Hematopoietic multipotent progenitor cell treated with erythropoietin and hydrocortisone succinate and interleukin-3 and kit ligand, for 15 days (in vitro differentiated cells): ENCODE results near the gene MANEAL.

ENCODE experiments used
- DNase-seq: peaks from one replicate; pipeline ENCODE4 v3.0.0-alpha.2; 2015; ENCODE audit warnings: low spot score

MANEAL gene

DNA sequence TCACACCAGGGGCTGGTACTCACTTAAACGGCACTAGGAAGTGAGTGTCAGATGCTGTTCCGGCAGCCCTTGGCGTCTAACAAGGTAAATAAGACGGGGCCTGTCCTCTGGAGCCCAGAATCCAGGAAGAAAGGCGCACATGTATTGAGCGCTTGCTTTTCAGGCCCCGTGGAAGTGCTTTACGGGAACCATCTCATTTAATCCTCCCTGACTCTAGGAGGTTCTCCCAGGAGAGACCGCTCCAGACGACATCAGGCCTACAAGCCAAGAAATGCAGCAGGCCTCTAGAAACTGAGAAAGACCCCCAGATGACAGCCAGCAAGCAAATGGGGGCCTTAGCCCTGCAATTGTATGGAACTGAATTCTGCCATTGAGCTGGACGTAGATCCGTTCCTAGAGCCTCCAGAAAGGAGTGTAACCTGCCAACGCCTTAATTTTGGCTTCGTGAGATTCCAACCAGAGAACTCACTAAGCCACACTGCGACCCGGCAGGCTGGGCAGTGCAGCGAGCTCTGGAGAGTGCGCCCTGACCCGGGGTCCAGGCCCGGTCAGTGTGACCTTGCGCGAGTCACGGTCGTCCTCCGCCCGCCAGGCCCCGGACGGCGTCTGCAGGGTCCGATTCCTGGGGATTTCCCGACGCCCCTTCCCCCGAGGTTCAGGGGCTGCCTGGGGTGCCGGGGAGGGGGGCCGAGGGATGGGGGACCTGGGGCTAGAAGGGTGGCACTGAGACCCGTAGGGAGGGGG is 532 bp upstream of the MANEAL start:
- no peak for DNase-seq

GRCh38 chr1:37794372-37795339 is 1.0 kb downstream of the MANEAL start:
- no peak for DNase-seq

GRCh38 chr1:37795340-37796125 is 1.9 kb downstream of the MANEAL start:
- DNase-seq, result peak; percentile 11

DNA sequence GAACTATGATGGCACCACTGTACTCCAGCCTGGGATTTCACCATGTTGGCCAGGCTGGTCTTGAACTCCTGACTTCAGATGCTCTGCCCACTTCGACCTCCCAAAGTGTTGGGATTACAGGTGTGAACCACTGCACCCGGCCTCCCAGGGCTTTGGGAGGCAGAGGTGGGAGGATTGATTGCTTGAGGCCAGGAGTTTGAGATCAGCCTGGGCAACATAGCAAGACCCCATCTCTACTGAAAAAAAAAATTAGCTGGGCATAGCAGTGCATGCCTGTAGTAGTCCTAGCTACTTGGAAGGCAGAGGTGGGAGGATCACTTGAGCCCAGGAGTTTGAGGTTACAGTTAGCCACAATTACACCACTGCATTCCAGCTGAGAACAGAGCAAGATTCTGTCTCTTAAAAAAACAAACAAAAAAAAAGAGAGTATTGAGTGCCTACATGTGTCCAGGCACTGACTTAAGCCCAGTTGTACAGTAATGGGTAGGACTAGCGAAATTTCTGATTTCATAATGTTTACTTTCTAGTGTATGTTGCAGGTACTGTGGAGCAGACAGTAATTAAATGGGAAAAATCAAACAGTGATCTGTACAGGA is 4.2 kb downstream of the MANEAL start:
- DNase-seq, result no peak

GRCh38 chr1:37802439-37802838 is 8.8 kb downstream of the MANEAL start:
- no peak for DNase-seq

DNA sequence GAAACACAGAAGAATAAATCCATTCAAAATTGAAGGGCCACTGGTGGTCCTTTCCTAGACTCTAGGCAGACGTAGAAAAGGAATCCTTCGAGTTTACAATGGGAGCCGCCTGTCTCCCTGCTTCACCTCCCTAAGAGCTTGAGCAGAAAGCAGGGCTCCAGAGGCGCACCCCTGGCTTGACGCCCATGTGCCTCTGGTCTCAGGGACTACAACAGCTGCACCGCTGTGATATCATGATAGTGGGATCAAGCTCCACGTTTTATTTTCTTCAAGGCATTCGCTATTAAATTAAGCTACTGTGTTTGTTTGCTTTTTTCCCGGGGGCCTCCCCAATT is 13.5 kb downstream of the MANEAL start:
- DNase-seq, result peak; percentile 81

GRCh38 chr1:37807555-37808368 is 14.1 kb downstream of the MANEAL start, which contains the start of the genes C1orf122 and YRDC:
Gene C1orf122 (plus strand): TSS chr1:37807790. CDS start chr1:37808405, 615 bp downstream.
Gene YRDC (minus strand): TSS chr1:37808208. CDS start chr1:37808180, 28 bp downstream.
- peak; percentile 88 for DNase-seq

- DNase-seq, result peak; percentile 48
Observed at GRCh38 chr1:37808369-37809319, 15.0 kb downstream of the MANEAL start.

GRCh38 chr1:37809942-37810341 is 16.3 kb downstream of the MANEAL start:
- DNase-seq, result no peak

- DNase-seq, result peak; percentile 81
Observed at GRCh38 chr1:37811027-37811655, 17.5 kb downstream of the MANEAL start.

- no peak for DNase-seq
Observed at GRCh38 chr1:37813529-37814145, 20.0 kb downstream of the MANEAL start.

- no peak for DNase-seq
Observed at GRCh38 chr1:37814252-37814651, 20.6 kb downstream of the MANEAL start.

- DNase-seq, result no peak
Observed at GRCh38 chr1:37817481-37817880, 23.8 kb downstream of the MANEAL start.

DNA sequence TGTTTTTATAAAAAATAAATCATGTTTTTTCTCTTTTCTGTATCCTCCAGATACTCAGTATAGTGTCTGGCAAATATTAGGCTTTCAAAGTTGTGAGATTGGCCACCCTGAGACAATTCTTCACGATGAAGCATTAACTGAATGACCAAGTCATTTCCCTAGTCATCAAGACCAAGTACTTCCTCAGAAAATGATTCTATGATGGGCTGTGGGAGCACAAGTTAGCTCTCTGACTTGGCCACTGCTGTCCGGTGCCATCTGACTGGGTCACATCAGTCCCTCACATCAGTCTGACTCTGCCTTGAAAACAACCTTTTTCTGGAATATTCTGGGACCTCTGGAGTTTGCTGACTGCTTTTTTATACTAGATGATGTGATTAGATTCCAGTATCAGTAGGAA is 27.8 kb downstream of the MANEAL start:
- no peak for DNase-seq

GRCh38 chr1:37822906-37823815 is 29.5 kb downstream of the MANEAL start:
- DNase-seq, result no peak

GRCh38 chr1:37824001-37824400 is 30.4 kb downstream of the MANEAL start:
- DNase-seq, result no peak

- no peak for DNase-seq
Observed at GRCh38 chr1:37825506-37825905, 31.9 kb downstream of the MANEAL start.
